GM12892 (cell line): ENCODE measurements around the gene REPIN1.

ENCODE experiments used
- POLR2AphosphoS5 ChIP-seq: IDR thresholded peaks from 2 replicates; pipeline ENCODE4 v1.6.1; 2011; ENCODE audit warnings: low read depth, low read length, control low read depth
- TAF1 ChIP-seq: IDR thresholded peaks from 2 replicates; pipeline ENCODE4 v1.6.1; 2011; ENCODE audit warnings: low read depth, mild to moderate bottlenecking, control low read depth, low read length, borderline replicate concordance

DNA sequence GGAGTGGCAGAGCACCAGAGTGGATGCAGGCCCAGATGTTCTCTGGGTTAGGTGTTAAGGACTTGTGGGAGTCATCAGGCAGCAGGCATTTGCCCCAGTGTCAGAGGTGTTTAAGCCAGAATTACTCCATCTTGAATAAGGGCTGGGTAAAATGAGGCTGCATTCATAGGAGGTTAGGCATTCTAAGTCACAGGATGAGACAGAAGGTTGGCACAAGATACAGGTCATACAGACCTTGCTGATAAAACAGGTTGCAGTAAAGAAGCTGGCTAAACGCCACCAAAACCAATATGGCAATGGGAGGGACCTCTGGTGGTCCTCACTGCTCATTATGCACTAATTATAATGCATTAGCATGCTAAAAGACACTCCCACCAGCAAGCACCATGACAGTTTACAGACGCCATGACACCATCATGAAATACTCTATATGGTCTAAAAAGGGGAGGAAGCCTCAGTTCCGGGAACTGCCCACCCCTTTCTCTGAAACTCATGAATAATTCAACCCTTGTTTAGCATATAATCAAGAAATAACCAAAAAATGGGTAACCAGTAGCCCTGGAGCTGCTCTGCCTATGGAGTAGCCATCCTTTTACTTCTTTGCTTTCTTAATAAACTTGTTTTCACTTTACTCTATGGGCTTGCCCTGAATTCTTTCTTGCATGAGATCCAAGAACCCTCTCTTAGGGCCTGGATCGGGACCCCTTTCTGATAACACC is 46.3 kb upstream of the REPIN1 start:
- no peak for TF ChIP-seq TAF1
- TF ChIP-seq POLR2AphosphoS5 = 0 out of 2 replicates have a peak, but pooled peaks have one; percentile 35
